NCI-H526 (cell line): ENCODE measurements around the gene MTRF1L.
"Not testable (repeated sequence)": the region's sequence is repeated elsewhere in the genome, so short reads cannot be mapped to it uniquely, and the experiment has no call there.

Experiments
- DNase-seq, 2 experiments: peaks; one replicate each; lab custom pipeline; 2025; lab: John Stamatoyannopoulos, UW

The MTRF1L gene

DNA sequence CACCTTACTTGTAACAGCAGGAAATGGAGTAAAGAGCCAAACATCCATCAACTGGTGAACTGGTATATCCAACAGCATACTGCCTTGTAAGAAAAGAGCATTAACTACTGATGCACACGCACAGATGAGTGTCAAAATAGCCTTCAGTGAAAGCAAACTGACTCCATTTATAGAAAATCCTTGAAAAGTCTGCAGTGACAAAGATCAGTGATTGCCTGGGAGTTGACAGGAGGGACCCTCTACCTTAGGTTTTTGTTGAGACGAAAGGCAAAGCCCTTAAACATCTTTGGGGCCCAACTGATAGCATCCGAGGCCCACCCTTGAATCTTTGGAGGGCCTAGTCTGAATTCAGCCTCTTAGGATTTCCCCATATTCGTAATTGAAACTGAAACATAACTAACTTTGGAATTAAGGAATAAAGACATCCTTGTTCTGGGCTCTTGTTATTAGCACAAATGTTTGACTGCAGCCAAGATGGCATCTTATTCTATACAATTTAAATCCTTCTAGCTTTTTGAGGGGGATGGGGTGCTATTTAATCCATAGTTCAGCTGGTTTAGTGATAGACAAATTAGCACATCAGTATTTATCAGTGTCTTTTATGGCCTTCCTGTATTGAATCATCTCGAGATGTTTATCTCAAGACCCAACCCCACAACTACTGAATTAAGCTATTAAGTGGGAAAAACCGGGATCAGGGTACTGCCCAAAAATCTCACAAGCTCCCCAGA is 32.7 kb downstream of the MTRF1L start:
- no peak for DNase-seq

DNA sequence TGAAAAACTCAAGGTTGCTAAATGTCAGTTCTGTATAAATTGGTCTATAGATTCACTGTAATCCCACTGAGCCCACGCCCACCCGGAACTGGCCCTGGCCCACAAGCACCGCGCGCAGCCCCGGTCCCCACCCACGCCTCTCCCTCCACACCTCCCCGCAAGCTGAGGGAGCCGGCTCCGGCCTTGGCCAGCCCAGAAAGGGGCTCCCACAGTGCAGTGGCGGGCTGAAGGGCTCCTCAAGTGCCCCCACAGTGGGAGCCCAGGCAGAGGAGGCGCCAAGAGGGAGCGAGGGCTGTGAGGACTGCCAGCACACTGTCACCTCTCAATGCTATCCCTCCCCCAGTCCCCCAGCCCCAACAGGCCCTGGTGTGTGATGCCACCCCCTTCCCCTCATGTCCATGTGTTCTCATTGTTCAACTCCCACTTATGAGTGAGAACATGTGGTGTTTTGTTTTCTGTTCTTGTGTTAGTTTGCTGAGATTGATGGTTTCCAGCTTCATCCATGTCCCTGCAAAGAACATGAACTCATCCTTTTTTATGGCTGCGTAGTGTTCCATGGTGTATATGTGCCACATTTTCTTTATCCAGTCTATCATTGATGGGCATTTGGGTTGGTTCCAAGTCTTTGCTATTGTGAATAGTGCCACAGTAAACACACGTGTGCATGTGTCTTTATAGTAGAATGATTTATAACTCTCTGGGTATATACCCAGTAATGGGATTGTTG is 36.2 kb downstream of the MTRF1L start:
- DNase-seq: not testable (repeated sequence)

DNA sequence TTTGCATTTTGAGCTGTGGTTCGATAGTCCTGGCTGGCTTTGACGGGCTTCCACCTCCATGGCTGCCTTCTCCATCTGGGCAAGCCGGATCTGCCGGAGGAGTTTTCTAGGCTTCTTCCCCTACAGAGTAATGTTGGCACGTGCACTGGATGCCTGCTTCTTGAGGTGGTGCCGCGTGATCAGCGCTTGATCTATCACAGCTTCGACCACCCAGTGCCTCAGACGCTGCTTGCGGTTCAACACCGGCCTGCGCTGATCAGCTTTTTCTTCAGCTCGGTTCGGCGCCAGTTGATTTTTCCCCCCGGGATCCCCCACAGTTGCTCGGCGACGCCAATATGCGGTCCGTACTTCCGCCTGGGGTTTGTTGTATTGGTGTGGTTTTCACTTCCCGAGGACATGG is 43.2 kb downstream of the MTRF1L start:
- DNase-seq: no peak

DNA sequence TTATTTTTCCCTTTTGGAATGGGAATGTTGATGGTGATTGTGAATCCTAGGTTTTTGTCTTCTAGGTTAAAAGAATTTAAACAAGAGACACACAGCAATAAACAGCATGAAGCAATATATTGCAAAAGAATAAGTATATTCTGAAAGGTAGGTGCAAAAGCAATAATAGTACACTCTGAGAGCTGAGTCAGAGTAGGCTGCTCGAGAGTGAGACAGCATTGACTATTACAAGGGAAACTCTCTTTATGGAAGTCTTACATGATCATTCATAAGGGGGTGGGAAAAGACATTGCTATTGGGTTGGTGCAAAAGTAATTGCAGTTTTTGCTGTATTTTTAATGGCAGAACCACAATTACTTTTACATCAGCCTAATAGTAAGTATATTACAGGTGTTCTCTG is 44.7 kb downstream of the MTRF1L start:
- DNase-seq: no peak

DNA sequence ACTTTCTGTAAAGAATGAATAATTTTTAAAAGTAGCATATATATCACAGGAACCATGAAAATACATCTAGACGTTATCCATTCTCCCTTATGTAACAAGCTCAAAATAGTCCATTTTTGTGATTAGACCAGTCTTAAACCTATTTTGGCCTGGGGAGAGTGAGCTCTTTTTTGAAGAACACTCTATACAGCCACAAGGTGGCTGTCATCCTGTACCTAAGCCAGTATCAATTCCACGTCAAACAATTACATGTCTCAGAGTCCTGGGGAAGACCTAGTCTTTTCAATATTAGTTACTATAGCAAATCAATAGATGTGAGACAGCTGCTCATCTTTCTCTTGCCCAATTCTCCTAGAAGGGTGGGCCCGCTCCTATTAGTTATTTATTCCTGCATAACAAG is 48.1 kb downstream of the MTRF1L start:
- DNase-seq: no peak

DNA sequence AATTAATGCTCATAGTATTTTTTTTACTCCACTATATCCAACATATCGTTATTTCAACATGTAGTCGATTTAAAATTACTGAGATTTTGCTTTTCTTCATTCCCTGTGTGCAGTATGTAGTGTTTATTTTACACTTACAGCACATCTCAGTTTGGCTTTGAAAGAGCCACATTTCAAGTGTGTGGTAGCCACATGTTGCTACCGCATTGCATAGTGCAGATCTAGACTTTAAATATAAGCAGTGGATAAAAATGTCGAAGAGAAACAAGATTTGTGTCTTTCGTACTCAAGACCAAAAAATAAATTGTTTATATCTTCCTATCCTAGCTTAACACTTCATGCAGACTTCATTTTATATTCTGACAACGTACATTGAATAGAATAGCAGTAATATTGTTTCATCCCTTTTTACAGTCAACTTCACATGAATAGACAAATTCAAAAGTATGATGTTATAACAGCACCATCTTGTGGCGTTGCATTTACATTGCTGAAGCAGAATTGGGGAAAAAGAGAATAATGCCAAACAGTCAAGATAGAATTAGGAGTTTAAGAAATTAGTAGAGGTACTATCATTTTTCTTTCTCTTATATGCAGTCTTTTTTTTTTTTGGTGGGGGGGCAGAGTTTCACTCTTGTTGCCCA is 49.5 kb downstream of the MTRF1L start:
- DNase-seq: peak in 1 of 2 experiments; percentile 29

DNA sequence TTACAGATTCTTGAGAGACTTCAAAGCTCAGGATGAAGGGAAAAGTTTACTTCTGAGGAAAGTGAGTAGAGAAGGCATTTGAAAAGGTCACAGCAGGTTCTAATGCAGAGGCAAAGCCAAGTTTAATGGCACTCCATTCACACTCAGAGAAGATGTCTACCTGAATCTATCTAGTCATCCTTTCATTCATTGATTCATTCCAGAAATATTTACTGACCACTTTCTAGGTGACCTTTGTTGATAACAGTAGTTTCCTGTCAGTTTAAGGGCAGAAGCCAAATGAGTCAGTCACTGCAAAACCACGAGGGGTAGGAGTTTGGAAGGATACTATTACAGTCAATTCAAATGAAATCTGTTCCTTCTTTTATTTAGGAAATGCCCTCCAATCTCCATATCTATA is 50.5 kb downstream of the MTRF1L start:
- no peak for DNase-seq

DNA sequence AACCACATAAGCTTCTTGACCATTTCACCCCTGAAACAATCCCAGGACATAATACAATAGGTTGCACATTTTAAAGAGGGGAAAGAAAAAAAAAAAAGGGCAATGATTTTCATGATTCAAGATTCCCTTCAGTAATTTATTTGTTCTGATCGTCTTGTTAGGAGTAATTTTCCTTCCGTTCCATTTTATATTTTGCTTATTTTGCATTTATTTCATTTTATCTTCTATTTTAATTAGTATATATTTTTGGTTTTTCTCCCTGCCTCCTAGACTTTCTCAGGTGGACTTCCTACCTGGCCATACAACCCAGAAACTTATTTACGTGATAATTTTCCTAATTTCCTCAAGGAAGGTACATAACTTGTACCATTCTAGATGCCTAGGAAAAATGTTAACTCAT is 52.3 kb downstream of the MTRF1L start:
- DNase-seq: no peak

DNA sequence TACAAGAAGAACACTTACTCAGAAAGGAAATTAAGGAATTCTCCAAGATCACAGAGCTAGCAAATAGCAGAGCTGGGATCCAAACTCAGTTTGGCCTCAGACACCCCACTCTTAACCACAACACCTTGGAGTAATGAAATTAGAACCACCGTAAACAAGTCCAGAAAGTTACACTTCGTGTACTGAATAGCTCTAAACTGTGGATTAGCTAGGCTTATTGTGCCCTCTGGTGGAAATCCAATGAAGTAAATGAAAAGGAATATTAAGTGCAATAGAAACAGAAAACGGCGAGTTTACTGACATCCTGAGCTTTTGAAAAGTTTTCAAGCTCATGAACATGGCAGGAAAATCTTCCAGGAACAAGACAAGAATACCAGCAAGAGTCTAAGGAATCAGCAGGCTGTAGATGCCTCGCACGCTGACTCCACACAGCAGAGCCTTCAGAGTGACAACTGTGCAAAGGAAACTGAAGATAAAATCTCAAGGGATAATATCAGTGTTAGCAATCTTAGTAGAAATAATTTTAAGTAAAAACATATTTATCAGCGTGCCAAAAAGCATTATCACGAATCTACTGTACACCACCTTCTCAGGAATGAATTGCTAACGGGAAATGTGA is 54.2 kb downstream of the MTRF1L start:
- DNase-seq: peak in 1 of 2 experiments; percentile 49

DNA sequence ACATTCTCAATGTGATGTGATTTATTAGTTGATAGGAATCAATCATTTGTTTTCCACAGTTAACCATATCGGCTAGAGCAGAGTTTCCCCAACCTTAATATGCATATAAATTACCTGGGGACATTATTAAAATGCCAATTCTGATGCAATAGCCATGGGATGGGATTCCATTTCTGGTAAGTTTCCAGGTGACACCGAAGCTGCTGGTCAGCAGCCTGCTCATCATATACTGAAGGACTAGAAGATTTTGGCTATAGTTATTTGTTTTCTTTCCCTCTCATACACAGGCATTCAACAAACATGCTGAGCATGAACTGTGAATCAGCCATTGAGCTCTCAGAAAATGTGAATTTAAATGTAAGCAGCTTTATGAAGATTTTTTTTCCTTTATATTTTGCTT is 55.5 kb downstream of the MTRF1L start:
- DNase-seq: no peak

DNA sequence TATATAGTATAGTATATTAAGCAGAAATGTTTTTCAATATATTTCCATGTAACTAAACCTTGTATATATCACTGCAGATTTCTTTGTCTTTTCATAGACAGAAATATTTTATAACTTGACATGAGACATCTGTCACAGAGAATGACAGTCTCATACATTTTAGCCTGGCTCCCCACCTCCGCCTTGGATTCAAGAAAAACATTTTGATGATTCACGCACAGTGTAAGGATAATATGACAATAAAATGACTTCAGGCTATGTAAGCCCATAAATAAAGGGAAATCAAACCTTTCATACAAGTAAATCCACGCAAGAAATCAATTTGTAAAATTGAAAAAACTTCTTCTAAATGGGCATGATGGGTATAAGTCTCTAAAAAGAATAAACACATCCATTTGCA is 56.0 kb downstream of the MTRF1L start:
- no peak for DNase-seq

DNA sequence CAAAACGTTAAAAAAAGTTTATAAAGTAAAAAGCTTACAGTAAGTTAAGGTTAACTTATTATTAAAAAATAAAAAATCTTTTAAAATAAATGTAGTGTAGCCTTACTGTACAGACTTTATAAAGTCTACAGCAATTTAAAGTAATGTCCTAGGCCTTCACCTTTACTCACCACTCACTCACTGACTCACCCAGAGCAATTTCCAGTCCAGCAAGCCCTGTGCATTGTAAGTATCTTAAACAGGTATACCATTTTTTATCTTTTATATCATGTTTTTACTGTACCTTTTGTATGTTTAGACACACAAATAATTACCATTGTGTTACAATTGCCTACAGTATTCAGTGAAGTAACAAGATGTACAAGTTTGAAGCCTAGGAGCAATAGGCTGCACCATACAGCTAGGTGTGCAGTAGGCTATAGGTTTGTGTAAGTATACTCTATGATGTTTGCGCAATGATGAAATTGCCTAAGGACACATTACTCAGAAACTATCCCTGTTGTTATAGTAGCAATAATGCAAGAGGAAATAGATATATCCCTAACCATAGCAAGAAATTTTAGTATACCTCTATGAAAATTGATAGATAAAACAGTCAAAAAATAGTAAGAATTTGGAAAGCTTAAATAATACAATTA is 59.1 kb downstream of the MTRF1L start:
- DNase-seq: no peak

DNA sequence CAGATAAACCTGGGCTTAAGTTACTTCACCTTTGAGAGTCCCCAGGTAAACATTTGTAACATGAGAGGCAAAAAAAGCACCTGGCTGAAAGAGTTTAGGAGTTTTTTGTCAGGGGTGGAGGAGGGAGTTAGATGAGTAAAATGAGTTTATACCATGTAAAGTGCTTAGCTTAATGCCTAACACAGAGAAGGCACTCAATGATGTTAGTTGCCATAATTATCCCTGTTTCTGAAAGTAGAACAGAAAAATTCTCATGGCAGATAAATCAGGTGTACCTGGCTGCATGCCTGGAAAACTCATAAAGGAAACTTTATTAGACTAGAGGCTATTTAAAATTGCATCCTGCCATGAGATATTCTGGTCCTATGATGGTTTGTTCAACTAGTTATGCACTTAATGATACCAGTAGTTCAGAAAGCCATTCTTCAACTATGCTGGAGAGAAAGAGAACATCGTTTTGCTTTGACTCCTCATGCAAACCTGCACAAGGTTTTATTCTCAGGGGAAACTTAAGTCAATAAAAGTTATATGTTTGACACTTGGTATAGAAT is 60.1 kb downstream of the MTRF1L start:
- DNase-seq: no peak

DNA sequence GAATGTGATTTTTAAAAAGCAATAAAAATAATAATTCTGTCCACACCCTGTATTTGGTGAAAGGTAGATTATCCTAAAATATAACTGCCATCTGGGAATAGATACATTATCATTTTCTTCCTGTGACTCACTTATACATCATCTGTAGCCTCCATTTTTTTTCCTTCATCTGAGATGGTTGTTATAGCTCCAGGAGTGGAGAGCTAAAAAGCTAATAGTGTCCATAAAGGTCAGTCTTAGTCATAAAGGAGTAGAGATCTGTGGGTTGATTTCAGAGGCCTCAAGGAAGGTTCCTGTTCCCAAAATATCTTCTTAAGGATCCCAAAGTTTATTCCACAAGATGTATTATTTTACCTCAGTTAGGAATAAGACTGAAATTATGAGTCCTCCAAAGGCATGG is 60.8 kb downstream of the MTRF1L start:
- DNase-seq: no peak
